SU-DHL-6 (cell line): Measurements from ENCODE around the gene CTR9.

Experiments
- H2AFZ ChIP-seq: fragments of 200-600 bp; sonication (generic); 2 replicates; pipeline ENCODE4 v1.6.1; 2014; ENCODE audit warnings: low read depth, mild to moderate bottlenecking, moderate library complexity, mixed read lengths, antibody characterized with exemption, low read length; ENCODE audit not compliant: severe bottlenecking
- H3F3A ChIP-seq: fragments of 200-600 bp; shearing (Covaris generic); 2 replicates; pipeline ENCODE4 v1.6.0; 2016; ENCODE audit warnings: antibody characterized with exemption, mild to moderate bottlenecking; ENCODE audit not compliant: insufficient read depth
- H3K27ac ChIP-seq: fragments of 200-600 bp; sonication (generic); 2 replicates; pipeline ENCODE4 v1.5.1; 2016; ENCODE audit warnings: low read depth, mild to moderate bottlenecking, low read length, moderate library complexity, mixed read lengths
- H3K27me3 ChIP-seq: fragments of 200-600 bp; sonication (generic), shearing (Covaris generic); 2 replicates; pipeline ENCODE4 v1.6.0; 2014; ENCODE audit warnings: mild to moderate bottlenecking, low read length
- H3K36me3 ChIP-seq: fragments of 200-600 bp; sonication (generic); 2 replicates; pipeline ENCODE4 v1.6.1; 2014; ENCODE audit warnings: mild to moderate bottlenecking, low read length, mixed read lengths
- H3K4me2 ChIP-seq: fragments of 300-600, 200-600 bp; shearing (Covaris generic), sonication (generic); 2 replicates; pipeline ENCODE4 v1.6.0; 2014; ENCODE audit warnings: low read length, low read depth, mild to moderate bottlenecking; ENCODE audit not compliant: poor library complexity, severe bottlenecking
- H3K4me3 ChIP-seq: fragments of 200-600 bp; sonication (generic); 2 replicates; pipeline ENCODE4 v1.5.1; 2014; ENCODE audit warnings: antibody characterized with exemption, low read length, mild to moderate bottlenecking, mixed read lengths; ENCODE audit not compliant: insufficient read depth, poor library complexity, severe bottlenecking
- H3K79me2 ChIP-seq: fragments of 200-600 bp; sonication (generic); 2 replicates; pipeline ENCODE4 v1.6.1; 2014; ENCODE audit warnings: mild to moderate bottlenecking, low read length, moderate library complexity; ENCODE audit not compliant: insufficient read depth
- H3K9ac ChIP-seq: fragments of 200-600 bp; sonication (generic); 2 replicates; pipeline ENCODE4 v1.7.0; 2014; ENCODE audit warnings: mild to moderate bottlenecking, low read length
- H3K9me2 ChIP-seq: fragments of 200-600 bp; sonication (generic); replicated peaks from 2 replicates; pipeline ENCODE4 v1.6.1; 2014; ENCODE audit warnings: low read length; ENCODE audit not compliant: insufficient read depth
- H3K9me3 ChIP-seq: fragments of 200-600 bp; sonication (generic); 2 replicates; pipeline ENCODE4 v1.6.1; 2014; ENCODE audit warnings: low read length, mixed read lengths; ENCODE audit not compliant: insufficient read depth
- H4K20me1 ChIP-seq: fragments of 200-600 bp; sonication (generic); 2 replicates; pipeline ENCODE4 v1.6.1; 2014; ENCODE audit warnings: low read depth, mild to moderate bottlenecking, antibody characterized with exemption, low read length, moderate library complexity, mixed read lengths
- CTCF ChIP-seq: fragments of 200-600 bp; sonication (generic); IDR thresholded peaks from one replicate; pipeline ENCODE4 v1.5.1; 2017; ENCODE audit warnings: antibody characterized with exemption, mild to moderate bottlenecking, low read length, moderate library complexity; ENCODE audit not compliant: insufficient read depth, poor library complexity, severe bottlenecking
- EZH2phosphoT487 ChIP-seq: fragments of 200-600 bp; sonication (generic), shearing (Covaris generic); conservative IDR thresholded peaks from 2 replicates; pipeline ENCODE4 v1.6.1; 2018; ENCODE audit warnings: mild to moderate bottlenecking, antibody characterized with exemption, low read length, moderate library complexity, mixed read lengths

The CTR9 gene

GRCh38 chr11:10770626-10771254 lies 19.7 kb downstream of the CTR9 start:
- Histone ChIP-seq H4K20me1 (no peaks in the 10 kb centered on the region), H3K27me3 (no peaks in the 10 kb centered on the region), H3K36me3 (peaks cover 58% of the 10 kb centered on the region)

GRCh38 chr11:10771457-10771856 lies 20.4 kb downstream of the CTR9 start:
- no peaks in the 10 kb centered on the region for H3K27me3 ChIP-seq
- H4K20me1 ChIP-seq, result no peaks in the 10 kb centered on the region
- no peaks in the 10 kb centered on the region for H3F3A ChIP-seq
- H3K9me2 ChIP-seq, result no peaks in the 10 kb centered on the region
- no peak overlapping the region for H3K4me2 ChIP-seq
- no peak overlapping the region for H3K9ac ChIP-seq
- H3K27ac ChIP-seq, result no peak overlapping the region
- no peak overlapping the region for H2AFZ ChIP-seq
- no peaks in the 10 kb centered on the region for H3K79me2 ChIP-seq
- no peak for TF ChIP-seq CTCF
- TF ChIP-seq EZH2phosphoT487, result no peak
- H3K36me3 ChIP-seq, result peaks cover 52% of the 10 kb centered on the region
- no peak overlapping the region for H3K4me3 ChIP-seq
- no peaks in the 10 kb centered on the region for H3K9me3 ChIP-seq

More at GRCh38 chr11:10770626-10771254, 19.7 kb downstream of the CTR9 start:
- Histone ChIP-seq H3K9me2 (no peaks in the 10 kb centered on the region), H3K4me3 (no peak overlapping the region), H3K9ac (no peak overlapping the region), H3K4me2 (no peak overlapping the region), H2AFZ (no peak overlapping the region), H3K27ac (no peak overlapping the region), H3K9me3 (no peaks in the 10 kb centered on the region), H3K79me2 (no peaks in the 10 kb centered on the region), H3F3A (no peaks in the 10 kb centered on the region)
- TF ChIP-seq EZH2phosphoT487, result no peak
- TF ChIP-seq CTCF, result peak; percentile 59

GRCh38 chr11:10774811-10775210 lies 23.8 kb downstream of the CTR9 start:
- Histone ChIP-seq H3K9me2 (no peaks in the 10 kb centered on the region), H3K36me3 (peaks cover 40% of the 10 kb centered on the region; the same call in 1 of the 2 replicates), H3K79me2 (no peaks in the 10 kb centered on the region), H4K20me1 (no peaks in the 10 kb centered on the region), H3K4me3 (no peak overlapping the region), H2AFZ (no peak overlapping the region), H3K27ac (no peak overlapping the region), H3K4me2 (no peak overlapping the region), H3K27me3 (no peaks in the 10 kb centered on the region), H3K9ac (no peak overlapping the region), H3F3A (no peaks in the 10 kb centered on the region), H3K9me3 (no peaks in the 10 kb centered on the region)
- no peak for TF ChIP-seq EZH2phosphoT487
- no peak for TF ChIP-seq CTCF
